ENCODE measurements around the gene TNRC6A. TPM values are rescaled to one million over a fixed set of nuclear protein-coding genes. Genes with fewer than 3 reads are reported as not detected.

TNRC6A gene
- total and polyA plus RNA-seq, 2 experiments from 2014 or later: 93.1 to 124 TPM

GRCh38 chr16:24736758-24737157 lies 7.3 kb downstream of the TNRC6A start:
- no peak for TF ChIP-seq CTCF (conservative IDR thresholded peaks at IDR 0.05; ENCODE audit: low read depth in 2 of 2)
- TF ChIP-seq EZH2 (IDR thresholded peaks at IDR 0.05; ENCODE audit: low read depth, unreplicated experiment): no peak
- no peak for TF ChIP-seq JUNB (IDR thresholded peaks at IDR 0.05; ENCODE audit: unreplicated experiment)
- no peak for TF ChIP-seq ZNF331 (CRISPR knock-in tag; IDR thresholded peaks at IDR 0.05; ENCODE audit: low read depth)
- TF ChIP-seq ZNF462 (CRISPR knock-in tag; IDR thresholded peaks at IDR 0.05): no peak
- TF ChIP-seq STAT1 (IDR thresholded peaks at IDR 0.05; ENCODE audit: unreplicated experiment): no peak
- TF ChIP-seq EZH2phosphoT487 (IDR thresholded peaks at IDR 0.05; ENCODE audit: unreplicated experiment): no peak
- no peak for TF ChIP-seq REST (IDR thresholded peaks at IDR 0.05; ENCODE audit: unreplicated experiment)
- TF ChIP-seq NANOG (IDR thresholded peaks at IDR 0.05; ENCODE audit: borderline replicate concordance): no peak
- no peak for TF ChIP-seq POLR2AphosphoS5 (IDR thresholded peaks at IDR 0.05; ENCODE audit: low read depth)
- TF ChIP-seq ZNF114 (CRISPR knock-in tag; IDR thresholded peaks at IDR 0.05): no peak
- no peak for TF ChIP-seq ETS1 (IDR thresholded peaks at IDR 0.05)
- TF ChIP-seq CREB1 (CRISPR knock-in tag; IDR thresholded peaks at IDR 0.05; ENCODE audit: low read depth): no peak
- Histone ChIP-seq H3F3A (replicated peaks; ENCODE audit: low read depth) (no peaks in the 10 kb centered on the region), H4K20me1 (replicated peaks; ENCODE audit: insufficient read depth) (peaks cover 93% of the 10 kb centered on the region), H3K9me2 (ENCODE audit: insufficient read depth) (no peaks in the 10 kb centered on the region), H3K27ac (ENCODE audit: low read depth) (peak overlapping the region; percentile 8; the same call in 1 of the 2 replicates), H3K4me1 (ENCODE audit: insufficient read depth) (peaks cover 88% of the 10 kb centered on the region), H3K4me3 (0 out of 2 replicates have a peak overlapping the region, but pooled peaks have one; percentile 3), H3K79me2 (replicated peaks; ENCODE audit: insufficient read depth) (peaks cover 100% of the 10 kb centered on the region), H2AFZ (no peak overlapping the region), H3K4me2 (peak overlapping the region; percentile 22), H3K27me3 (ENCODE audit: insufficient read depth) (no peaks in the 10 kb centered on the region), H3K36me3 (ENCODE audit: insufficient read depth) (peaks cover 15% of the 10 kb centered on the region; the same call in 1 of the 2 replicates)
- H3K9me3 Mint-ChIP-seq: no peaks in the 10 kb centered on the region; the same call in 2 of the 3 replicates
- H3K27me3 Mint-ChIP-seq (ENCODE audit: insufficient read depth, low read depth, poor library complexity): no peaks in the 10 kb centered on the region
- H3K27ac Mint-ChIP-seq: no peak overlapping the region
- ATAC-seq (no peak), DNase-seq (ENCODE audit: low spot score) (no peak)
- H3K4me3 Mint-ChIP-seq: no peak overlapping the region
- peaks cover 41% of the 10 kb centered on the region for H3K36me3 Mint-ChIP-seq (ENCODE audit: low read depth)
- H3K4me1 Mint-ChIP-seq: peaks cover 78% of the 10 kb centered on the region
